ENCODE measurements around the gene MIAT. TPM values are rescaled to one million over a fixed set of nuclear protein-coding genes. Genes with fewer than 3 reads are reported as not detected.
"Not testable (repeated sequence)": the region's sequence is repeated elsewhere in the genome, so short reads cannot be mapped to it uniquely, and the experiment has no call there.

The MIAT gene
- total RNA-seq, 1 experiment from 2014 or later, result 0.10 TPM

GRCh38 chr22:26692215-26692614 is 34.8 kb downstream of the MIAT start:
- DNase-seq (ENCODE audit: low read depth), result no peak

- no peak for DNase-seq (ENCODE audit: low read depth)
Measured at GRCh38 chr22:26697151-26697550, 39.8 kb downstream of the MIAT start.

GRCh38 chr22:26700462-26700861 is 43.1 kb downstream of the MIAT start:
- DNase-seq (ENCODE audit: low read depth), result no peak

- no peak for DNase-seq (ENCODE audit: low read depth)
Measured at GRCh38 chr22:26700886-26701285, 43.5 kb downstream of the MIAT start.

DNA sequence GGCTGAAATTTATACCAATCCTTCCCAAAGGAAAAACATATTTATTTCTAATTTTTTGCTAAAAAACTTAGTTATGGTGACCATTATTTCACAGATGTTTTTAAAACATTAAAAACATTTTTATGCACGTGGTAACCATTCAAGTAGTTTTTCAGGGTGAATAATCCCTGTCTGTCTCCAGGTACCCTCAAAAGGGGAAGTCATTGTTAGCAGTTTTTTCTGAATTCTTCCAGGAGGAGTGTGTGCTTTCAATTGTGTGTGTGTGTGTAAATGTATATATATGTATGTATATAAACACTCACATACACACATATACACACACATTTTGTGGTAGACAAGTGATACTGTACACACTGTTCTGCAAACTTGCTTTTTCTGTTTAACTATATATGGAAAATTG is 43.9 kb downstream of the MIAT start:
- no peak for DNase-seq (ENCODE audit: low read depth)

GRCh38 chr22:26702906-26703830 is 45.8 kb downstream of the MIAT start:
- no peak for DNase-seq (ENCODE audit: low read depth)

DNA sequence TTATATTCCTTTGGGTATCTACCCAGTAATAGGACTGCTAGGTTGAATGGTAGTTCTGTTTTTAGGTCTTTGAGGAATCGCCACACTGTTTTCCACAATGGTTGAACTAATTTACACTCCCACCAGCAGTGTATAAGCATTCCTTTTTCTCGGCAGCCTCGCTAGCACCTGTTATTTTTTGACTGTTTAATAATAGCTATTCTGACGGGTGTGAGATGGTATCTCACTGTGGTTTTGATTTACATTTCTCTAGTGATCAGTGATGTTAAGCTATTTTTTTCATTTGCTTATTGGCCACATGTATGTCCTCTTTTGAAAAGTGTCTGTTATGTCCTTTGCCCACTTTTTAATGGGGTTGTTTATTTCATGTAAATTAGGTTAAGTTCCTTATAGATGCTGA is 48.0 kb downstream of the MIAT start:
- DNase-seq (ENCODE audit: low read depth), result not testable (repeated sequence)

DNA sequence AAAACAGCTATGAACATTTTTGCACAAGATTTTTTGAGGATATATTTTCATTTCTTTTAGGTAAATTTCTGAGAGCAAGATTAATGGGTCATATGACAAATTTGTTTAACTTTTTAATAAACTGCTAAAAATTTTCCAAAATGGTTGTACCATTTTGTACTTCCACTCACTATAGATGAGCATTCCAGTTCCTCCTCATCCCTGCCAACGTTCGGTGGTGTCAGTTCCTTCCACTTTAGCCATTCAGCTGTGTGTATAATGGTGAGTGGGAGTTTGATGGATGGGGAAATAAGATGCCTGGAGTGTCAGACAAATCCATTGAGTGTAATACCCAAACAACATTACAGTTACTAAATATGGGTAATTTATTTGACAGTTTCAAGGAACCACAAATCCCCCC is 49.7 kb downstream of the MIAT start:
- DNase-seq (ENCODE audit: low read depth), result no peak

DNA sequence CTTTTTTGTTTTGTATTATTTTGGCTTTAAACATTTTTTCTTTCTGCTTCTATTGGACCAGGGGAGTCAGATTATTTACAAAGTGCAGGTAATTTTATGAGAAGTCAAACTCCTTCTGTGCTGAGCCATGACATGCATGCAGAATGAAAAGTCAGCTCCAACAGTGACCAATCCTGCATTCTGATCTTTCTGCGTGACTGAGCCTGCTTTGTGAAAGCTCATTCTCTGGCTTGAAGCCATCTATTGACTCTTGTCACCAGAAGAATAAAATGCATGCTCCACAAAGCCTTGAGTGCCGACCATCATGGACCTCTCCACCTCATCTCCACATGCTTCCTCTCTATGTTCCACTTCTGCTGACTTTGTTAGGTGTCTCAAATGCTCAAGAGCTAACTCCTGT is 50.2 kb downstream of the MIAT start:
- DNase-seq (ENCODE audit: low read depth), result no peak

GRCh38 chr22:26708256-26709009 is 51.0 kb downstream of the MIAT start:
- no peak for DNase-seq (ENCODE audit: low read depth)

DNA sequence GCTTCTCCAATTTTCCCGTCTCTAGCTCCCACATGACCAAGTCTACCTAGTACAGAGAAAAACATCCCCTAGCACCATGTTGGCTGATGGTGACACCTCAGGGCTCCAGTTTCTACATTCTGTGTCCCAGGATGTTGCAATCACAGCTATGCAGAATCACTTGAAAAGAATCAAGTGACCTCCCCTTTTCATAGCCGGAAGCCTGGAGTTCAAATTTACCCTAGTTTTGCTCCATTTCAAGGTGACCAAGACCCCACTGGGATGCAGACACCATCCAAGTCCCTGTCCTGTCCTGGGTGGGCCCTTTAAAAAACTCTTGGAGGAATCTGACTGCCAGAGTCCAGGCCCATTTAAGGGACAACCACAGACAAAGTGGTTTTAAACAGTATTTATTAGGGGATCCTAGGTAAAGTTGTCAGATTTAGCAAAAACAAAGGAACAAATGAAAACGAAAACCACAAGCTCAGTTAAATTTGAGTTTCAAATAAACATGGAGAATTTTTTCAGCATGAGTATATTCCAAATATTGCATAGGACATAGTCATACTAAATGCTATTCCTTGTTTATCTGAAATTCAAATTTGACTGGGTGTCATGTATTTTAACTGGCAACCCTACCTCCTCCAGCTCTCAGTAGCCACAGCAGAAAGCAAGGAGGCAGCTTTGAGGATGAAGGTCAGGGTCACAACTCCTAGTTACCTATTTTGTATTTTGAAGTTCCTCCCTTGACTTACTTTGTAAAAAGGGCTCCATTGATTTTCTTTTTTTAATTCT is 52.4 kb downstream of the MIAT start:
- no peak for DNase-seq (ENCODE audit: low read depth)

GRCh38 chr22:26711205-26711963 is 54.0 kb downstream of the MIAT start:
- peak; percentile 6 for DNase-seq (ENCODE audit: low read depth)

GRCh38 chr22:26712158-26712557 is 54.8 kb downstream of the MIAT start:
- no peak for DNase-seq (ENCODE audit: low read depth)

- DNase-seq (ENCODE audit: low read depth), result peak; percentile 48
Measured at GRCh38 chr22:26713823-26714449, 56.5 kb downstream of the MIAT start.

- no peak for DNase-seq (ENCODE audit: low read depth)
Measured at GRCh38 chr22:26714971-26715370, 57.6 kb downstream of the MIAT start.

DNA sequence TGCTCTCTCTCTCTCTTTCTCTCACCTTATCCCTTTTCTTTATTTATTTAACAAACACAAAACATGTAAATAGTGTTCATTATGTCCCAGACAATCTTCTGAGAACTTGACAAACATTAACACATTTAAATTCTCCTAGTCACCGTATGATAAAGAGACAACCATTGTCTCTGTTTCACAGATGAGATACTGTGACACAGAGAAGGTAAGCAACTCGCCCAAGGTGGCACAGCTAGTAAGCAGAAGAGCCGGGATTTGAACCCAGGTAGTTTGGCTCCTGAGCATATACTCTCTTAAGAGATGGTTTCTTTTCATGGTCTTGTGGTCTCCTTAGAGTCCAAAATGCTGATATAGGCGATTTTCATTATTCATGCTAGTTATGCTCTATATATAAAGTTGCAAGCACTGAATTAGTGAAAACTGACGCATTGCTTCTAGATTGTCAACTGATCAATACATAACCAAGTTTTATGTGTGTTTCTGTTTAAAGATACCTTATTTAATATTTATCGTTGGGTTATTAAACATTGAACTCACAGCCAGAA is 58.1 kb downstream of the MIAT start:
- DNase-seq (ENCODE audit: low read depth), result no peak

- no peak for DNase-seq (ENCODE audit: low read depth)
Measured at GRCh38 chr22:26718488-26718887, 61.1 kb downstream of the MIAT start.

DNA sequence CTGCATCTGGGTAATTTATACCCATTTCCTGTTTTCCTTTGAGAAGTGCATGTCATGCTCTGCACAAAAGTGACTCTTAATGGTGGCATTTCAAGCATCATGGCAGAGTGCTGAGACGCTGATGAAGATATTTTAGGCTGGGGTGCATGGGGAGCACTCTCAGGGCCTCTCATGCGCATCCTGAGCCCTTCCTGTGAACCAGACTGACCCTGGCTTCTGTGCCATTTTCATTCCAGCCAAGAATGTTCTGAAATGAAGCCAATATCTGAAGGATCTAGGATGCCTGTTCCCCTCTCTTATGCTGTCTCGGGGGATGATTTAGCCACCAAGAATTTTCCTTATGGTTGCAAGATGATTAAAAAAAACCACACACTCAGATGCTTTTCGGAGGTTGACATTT is 61.5 kb downstream of the MIAT start:
- peak; percentile 92 for DNase-seq (ENCODE audit: low read depth)

GRCh38 chr22:26722159-26722558 is 64.8 kb downstream of the MIAT start:
- no peak for DNase-seq (ENCODE audit: low read depth)

DNA sequence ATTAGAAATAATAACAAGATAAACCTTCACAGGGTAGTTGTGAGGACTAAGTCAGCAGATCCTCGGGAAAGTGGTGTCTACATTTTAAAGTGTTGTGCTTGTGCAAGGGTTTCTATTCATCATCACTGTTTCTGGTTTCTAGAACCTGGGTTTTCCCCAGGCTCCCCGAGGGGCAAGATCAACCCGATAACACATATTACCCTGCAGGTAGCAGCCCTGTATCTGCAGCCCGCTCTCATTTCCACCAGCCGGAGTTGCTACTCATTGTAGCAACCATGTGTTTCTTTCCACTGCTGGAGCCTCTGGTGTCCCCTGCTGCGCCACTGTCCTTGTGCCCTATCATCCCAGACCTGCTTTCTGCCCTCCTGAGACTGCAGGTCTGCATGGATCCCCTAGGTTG is 67.0 kb downstream of the MIAT start:
- no peak for DNase-seq (ENCODE audit: low read depth)
